DMS 273 (cell line): Measurements from ENCODE around the gene TRAP1.
"Not testable (repeated sequence)": the region's sequence is repeated elsewhere in the genome, so short reads cannot be mapped to it uniquely, and the experiment has no call there.

Source experiments
- DNase-seq: peaks from one replicate; lab custom pipeline; 2025; ENCODE audit not compliant: unreplicated experiment; lab: John Stamatoyannopoulos, UW

TRAP1 gene

DNA sequence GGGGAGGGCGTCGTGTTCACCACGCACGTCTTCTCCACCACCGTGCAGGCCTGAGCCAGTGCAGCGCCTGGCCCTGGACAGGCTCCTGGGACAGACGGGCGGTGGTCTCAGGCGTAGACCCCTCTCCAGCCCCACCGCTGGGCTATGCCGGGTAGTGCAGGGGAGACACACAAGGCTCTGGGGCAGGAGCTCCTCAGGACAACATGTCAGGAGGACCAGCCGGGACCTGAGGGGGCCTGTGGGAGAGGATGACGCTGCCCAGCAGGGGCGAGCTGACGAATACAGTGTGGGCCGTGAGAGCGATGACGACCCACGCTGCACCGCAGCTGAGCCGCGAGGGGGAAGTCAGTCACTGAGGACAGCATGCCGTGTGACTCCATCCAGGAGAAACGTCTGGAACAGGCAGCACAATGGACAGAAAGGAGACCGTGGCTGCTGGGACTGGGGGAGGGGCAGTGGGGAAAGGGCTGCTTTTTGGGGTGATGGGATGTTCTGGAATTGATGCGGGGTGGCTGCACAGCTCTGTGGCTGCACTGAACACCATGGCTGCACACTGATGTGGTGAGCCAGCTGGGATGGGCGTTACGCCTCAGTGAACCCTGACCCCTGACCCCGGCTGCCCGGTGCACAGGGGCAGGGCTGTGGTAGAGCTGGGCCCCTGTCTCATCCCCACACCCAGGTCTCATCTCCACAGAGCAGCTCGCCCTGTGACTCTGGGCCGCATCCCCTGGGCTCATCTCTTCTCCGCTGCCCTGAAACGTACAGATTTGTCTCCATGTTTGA is 42.6 kb downstream of the TRAP1 start:
- no peak for DNase-seq

- DNase-seq = no peak
Observed at GRCh38 chr16:3673676-3674377, 43.5 kb downstream of the TRAP1 start.

DNA sequence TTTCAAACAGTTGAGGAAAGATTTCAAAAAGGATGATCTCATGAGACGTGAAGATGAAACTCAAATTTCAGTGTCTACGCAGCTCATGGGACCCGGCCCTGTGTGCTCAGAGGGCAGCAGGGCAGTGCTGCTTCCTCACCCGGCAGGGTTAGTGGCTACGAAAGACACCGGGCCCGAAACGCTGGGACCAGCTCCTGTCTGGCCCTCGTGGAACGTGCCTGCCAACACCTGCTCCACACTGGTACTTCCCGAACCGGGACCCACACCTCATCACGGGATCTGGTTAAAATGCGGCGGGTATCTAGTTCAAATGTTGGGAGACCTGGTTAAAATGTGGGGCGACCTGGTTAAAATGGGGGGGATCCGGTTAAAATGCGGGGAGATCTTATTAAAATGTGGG is 44.1 kb downstream of the TRAP1 start:
- DNase-seq = no peak

- no peak for DNase-seq
Observed at GRCh38 chr16:3672571-3673041, 44.7 kb downstream of the TRAP1 start.

GRCh38 chr16:3671424-3671823 is 45.9 kb downstream of the TRAP1 start:
- DNase-seq = no peak

DNA sequence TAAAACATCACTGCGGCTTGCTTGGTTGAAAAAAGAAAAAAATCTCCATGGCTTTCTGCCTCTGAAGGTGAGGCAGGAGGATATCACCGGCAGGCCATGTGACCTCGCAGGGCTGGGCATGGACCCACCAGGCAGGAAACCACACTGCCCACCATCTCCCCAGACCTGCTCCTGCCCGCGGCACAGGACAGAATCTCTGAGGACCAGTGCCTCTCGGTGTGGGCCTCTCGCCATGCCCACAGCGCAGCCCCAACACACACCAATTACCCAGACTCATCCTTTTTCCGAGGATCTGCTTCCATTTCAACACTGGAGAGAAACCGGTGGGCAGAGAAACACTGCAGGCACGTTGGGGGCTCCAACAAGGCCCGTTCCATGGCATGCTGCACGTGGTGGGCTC is 46.6 kb downstream of the TRAP1 start:
- DNase-seq = no peak

DNA sequence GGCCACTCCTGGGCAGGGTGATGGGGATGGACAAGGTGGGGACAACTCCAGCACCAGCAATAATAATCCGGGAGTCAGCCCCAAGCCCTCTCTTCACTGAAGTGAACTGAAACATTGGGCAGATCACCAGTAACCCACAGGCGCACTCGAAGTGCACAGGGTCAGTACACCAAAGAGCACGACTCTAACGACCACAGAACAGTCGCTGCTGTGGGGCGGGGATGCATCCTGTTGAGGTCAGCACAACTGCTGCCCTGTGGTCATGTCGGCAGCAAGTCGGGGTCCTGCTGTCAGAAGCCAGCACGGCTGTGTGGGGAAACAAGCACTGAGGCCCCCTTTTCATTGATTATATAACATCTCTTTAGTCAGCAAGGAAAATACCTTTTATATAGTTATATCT is 48.2 kb downstream of the TRAP1 start:
- no peak for DNase-seq

GRCh38 chr16:3668626-3669025 is 48.7 kb downstream of the TRAP1 start:
- DNase-seq = no peak

- DNase-seq = no peak
Observed at GRCh38 chr16:3665508-3665907, 51.8 kb downstream of the TRAP1 start.

DNA sequence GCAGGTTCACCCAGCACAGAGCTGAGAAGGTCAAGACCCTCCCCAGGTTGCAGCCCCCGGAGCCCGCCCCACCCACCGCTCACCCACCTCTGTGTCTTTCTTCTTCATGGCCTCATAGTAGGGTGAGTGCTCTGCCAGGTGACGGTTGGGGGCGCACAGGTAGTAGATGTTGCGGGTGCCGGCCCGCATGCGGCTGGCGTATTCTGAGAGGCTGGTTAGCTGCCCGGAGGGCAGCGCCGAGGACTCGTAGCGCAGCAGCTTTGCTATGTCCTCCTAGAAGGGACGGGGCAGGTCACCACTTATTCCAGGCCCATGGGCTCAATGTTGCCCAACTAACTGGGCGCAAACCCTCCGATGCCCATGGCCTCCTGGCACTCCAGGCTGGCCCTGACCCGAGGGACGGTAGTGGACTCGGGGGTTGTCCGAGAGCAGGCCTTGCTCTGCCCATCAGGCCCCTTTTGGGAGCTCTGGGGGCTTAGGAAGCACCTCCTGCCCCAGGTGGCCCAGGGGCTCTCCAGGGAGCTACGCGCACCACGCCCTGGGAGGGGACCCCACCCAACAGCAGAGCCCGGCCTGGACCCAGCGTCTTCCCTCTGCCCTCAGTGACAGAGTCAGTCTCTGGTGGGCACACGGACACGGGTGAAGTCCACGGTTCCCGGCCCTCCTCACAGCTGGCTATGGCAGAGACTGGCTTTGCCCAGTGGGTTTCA is 53.0 kb downstream of the TRAP1 start:
- no peak for DNase-seq

GRCh38 chr16:3662601-3663000 is 54.7 kb downstream of the TRAP1 start:
- no peak for DNase-seq

GRCh38 chr16:3661922-3662321 is 55.4 kb downstream of the TRAP1 start:
- no peak for DNase-seq

DNA sequence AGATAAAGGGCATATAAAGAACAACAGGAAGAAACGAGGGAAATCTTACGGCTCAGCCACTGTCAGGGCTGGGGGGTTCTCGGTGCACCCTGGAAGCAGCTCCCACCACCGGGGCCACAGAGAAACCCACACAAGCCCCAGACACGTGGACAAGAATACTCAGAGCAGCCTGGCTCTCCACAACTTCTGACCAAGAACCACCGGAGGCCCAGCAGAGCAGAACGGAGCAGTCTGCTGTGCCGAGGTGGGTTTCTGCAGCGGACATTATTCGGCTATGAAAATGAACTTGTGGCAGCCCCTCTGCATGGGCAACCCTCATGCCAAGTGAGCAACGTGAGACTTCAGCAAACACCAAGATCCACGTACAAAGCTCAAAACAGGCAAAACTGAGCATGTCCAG is 56.0 kb downstream of the TRAP1 start:
- DNase-seq = no peak

DNA sequence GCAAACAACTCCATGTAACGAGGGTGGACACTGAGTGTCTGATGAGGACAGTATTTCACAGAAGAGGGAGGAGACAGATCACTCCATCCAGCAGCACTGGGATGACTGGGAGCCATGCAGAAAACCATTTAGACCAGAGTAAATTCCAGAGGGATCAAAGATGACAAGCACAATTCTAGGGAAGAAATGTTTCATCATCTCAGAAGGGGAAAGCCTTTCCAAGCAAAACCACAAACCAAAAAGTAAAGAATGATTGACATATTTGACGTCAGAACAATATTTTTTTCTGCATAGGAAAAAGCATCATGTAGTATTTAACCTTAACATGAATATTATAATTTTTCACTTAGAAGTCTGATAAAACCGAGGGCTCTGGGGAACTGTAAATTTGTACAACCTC is 58.1 kb downstream of the TRAP1 start:
- DNase-seq = no peak

- DNase-seq = no peak
Observed at GRCh38 chr16:3656491-3657468, 60.5 kb downstream of the TRAP1 start.

DNA sequence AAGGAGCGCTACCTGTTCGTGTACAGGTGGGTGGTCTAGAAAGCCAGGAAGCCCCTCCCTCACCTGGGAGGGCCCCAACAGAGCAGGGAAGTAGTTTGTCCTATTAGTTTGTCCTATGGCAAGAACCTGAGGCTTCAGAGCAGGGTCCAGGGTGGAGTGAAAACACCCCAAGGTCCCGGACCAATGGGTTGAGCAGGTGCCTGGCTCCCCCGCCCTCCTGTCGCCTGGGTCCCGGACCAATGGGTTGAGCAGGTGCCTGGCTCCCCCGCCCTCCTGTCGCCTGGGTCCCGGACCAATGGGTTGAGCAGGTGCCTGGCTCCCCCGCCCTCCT is 61.2 kb downstream of the TRAP1 start:
- DNase-seq = not testable (repeated sequence)

DNA sequence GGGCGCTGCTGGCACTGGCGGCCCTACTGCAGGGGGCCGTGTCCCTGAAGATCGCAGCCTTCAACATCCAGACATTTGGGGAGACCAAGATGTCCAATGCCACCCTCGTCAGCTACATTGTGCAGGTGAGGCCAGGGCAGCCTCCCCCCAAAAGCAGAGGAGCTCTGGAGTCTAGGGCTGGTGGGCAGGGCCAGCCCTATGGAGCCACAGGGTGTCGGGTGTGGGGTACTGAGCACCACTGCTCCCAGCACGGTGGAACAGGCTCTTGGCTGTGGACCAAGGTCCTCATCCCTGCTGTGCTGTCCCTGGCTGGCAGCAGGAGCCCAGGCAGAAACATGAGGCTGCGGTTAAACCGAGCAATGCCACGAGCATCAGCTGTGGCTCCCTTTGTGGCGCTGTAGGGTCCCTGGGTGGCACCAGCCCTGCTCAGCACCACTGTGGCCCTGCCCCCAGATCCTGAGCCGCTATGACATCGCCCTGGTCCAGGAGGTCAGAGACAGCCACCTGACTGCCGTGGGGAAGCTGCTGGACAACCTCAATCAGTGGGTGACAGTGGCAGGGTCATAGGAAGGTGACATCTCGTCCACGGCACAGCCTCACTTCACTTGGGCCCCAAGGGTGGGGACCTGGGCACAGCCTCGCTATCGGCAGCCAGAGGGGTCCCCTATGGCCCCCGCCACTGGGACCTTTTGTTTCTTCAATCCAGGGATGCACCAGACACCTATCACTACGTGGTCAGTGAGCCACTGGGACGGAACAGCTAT is 61.7 kb downstream of the TRAP1 start:
- peak; percentile 39 for DNase-seq

DNA sequence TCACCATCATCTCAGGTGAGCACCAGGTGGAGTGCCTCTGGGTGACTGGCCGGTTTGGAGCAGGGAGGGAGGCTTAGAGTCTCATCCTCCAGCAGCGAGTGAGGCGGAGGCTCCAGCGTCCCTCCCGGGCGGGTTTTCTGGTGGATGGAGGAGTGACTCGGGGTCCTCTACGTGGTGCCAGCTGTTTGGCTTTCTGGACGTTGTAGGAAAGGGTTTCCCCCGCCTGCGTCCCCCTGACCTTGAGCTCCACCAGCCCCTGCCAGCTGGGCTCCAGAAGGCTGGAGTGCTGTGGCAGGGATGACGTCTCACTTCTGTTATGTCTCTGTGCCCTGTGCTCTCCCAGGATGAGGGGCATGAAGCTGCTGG is 62.3 kb downstream of the TRAP1 start:
- no peak for DNase-seq

DNA sequence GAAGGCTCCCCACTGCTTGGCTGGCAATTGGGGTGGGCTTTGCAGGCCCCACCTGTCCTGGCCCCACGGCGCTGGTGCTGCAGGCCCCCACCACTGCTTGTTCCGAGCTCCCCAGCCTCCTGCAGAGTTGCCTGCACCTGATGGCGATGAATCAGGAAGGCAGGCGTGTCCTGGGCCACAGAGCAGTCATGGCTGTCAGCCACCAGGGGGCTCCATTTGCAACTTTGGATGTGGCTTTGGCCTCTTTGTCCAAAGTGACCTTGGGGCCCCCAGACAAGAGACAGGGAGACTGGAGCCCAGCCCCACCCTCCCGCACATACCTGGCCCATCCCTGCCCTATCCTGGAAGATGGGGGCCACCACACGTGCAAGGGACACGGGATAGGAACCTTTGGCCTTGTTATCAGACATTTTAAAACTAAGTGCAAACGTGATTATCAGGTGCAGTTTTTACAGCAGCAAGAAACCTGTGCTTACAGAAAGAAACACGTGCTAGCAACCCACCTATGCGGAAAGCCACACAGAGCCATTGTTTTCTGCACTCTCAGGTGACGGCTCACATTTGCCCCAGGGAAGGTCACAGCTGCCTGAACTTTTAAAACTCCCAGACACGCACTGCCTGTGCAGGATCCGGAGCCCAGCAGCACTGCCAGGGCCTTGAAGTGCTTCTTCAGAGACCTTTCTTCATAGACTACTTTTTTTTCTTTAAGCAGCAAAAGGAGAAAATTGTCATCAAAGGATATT is 62.9 kb downstream of the TRAP1 start, which contains the start of gene DNASE1:
TSS of gene DNASE1 (plus strand) at position 443 of the 743 bp plus-strand sequence. CDS start 683 bp downstream, outside the sequence.
- DNase-seq = peak; percentile 79
